GM10248 (cell line): ENCODE data around the gene GPX8.

Experiments used
- CTCF ChIA-PET: fragments of 300-600 bp; sonication (Branson Sonifier 250); formaldehyde crosslinking; extraction: SDS; loops from one replicate; lab custom pipeline; 2021; ENCODE audit warnings: antibody characterized with exemption; lab: Yijun Ruan, JAX
- POLR2A ChIA-PET: fragments of 350-650 bp; sonication (Branson Sonifier 250); formaldehyde crosslinking; extraction: SDS; loops from one replicate; lab custom pipeline; 2020; ENCODE audit warnings: antibody characterized with exemption; lab: Yijun Ruan, JAX
- DNase-seq: peaks from one replicate; pipeline ENCODE4 v3.0.0; 2012; ENCODE audit errors: extremely low spot score
- CTCF ChIP-seq: IDR thresholded peaks from 2 replicates; pipeline ENCODE4 v1.5.1; 2012; ENCODE audit warnings: mild to moderate bottlenecking, low read depth; ENCODE audit errors: extremely low read depth, missing control alignments, control extremely low read depth

GPX8 gene

GRCh38 chr5:55211184-55211874 lies 51.4 kb downstream of the GPX8 start:
- no peak for DNase-seq
- POLR2A ChIA-PET, result no interaction called here
- CTCF ChIA-PET, result interaction anchor here (1.0 to 1.5 kb wide), 3 partner anchors 13 to 16 kb away, joined by 3 to 7 read pairs (median 4); partner anchors contain the start of gene MCIDAS
- no peak for TF ChIP-seq CTCF
